H1 (cell line): Measurements from ENCODE around the gene PRR33.

ENCODE experiments used
- CEBPB ChIP-seq: IDR thresholded peaks from 2 replicates; pipeline ENCODE4 v1.6.1; 2012; ENCODE audit warnings: low read depth, low read length
- ZNF274 ChIP-seq: IDR thresholded peaks from 2 replicates; pipeline ENCODE4 v1.7.0; 2012; ENCODE audit warnings: low read length, borderline replicate concordance; ENCODE audit errors: extremely low read depth
- TF ChIP-seq, protein P1 (sequence below), 3 experiments: IDR thresholded peaks; 1 replicate in 2 of 3; 2 replicates in 1 of 3; pipeline versions ENCODE4 v1.5.1 to v1.6.1; 2011; ENCODE audit warnings: low read length in 3 of 3, mild to moderate bottlenecking in 3 of 3, inconsistent platforms in 2 of 3, low read depth in 1 of 3, moderate library complexity in 1 of 3; ENCODE audit not compliant: insufficient read depth in 1 of 3; ENCODE audit errors: control extremely low read depth in 1 of 3

DNA sequence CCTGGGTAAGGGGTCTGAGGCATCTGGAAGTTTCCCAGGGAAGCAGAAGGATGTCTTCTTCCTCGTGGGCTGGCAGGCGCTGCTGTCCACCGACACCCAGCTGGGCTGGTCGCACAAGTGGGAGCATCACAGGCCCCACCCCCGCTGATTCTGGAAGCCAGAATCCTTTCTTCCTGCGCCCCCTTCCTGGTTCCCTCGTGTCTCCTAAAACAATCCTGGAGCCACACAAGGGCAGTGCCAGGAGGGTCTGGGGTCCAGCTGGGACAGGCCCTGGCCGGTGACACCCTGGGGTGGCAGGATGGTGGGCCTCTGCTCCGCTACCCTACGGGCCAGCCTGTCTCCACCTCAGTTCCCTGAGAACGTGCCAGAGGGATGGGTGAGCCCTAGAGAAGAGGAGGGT is 34.6 kb downstream of the PRR33 start:
- TF ChIP-seq CEBPB (no peak), ZNF274 (no peak)
- TF ChIP-seq, protein P1, sequence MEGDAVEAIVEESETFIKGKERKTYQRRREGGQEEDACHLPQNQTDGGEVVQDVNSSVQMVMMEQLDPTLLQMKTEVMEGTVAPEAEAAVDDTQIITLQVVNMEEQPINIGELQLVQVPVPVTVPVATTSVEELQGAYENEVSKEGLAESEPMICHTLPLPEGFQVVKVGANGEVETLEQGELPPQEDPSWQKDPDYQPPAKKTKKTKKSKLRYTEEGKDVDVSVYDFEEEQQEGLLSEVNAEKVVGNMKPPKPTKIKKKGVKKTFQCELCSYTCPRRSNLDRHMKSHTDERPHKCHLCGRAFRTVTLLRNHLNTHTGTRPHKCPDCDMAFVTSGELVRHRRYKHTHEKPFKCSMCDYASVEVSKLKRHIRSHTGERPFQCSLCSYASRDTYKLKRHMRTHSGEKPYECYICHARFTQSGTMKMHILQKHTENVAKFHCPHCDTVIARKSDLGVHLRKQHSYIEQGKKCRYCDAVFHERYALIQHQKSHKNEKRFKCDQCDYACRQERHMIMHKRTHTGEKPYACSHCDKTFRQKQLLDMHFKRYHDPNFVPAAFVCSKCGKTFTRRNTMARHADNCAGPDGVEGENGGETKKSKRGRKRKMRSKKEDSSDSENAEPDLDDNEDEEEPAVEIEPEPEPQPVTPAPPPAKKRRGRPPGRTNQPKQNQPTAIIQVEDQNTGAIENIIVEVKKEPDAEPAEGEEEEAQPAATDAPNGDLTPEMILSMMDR (IDR thresholded peaks at IDR 0.05; ENCODE audit: control extremely low read depth in 1 of 3, insufficient read depth in 1 of 3, low read depth in 1 of 3, low read length in 3 of 3), result no peak
